Skeletal muscle cell (primary cell): ENCODE data around the gene COL6A1.

ENCODE experiments used
- DNase-seq: peaks from one replicate; pipeline ENCODE4 v3.0.0-alpha.2; 2010; ENCODE audit warnings: low read depth
- H3K4me3 ChIP-seq: 2 replicates; pipeline ENCODE4 v1.5.1; 2011; ENCODE audit warnings: low read depth, mild to moderate bottlenecking, control low read depth, low read length, moderate library complexity

COL6A1 gene

GRCh38 chr21:46017148-46017547 is 35.6 kb downstream of the COL6A1 start:
- H3K4me3 ChIP-seq = no peak overlapping the region
- no peak for DNase-seq

- no peak overlapping the region for H3K4me3 ChIP-seq
- no peak for DNase-seq
These were observed 36.1 kb downstream of the COL6A1 start for GRCh38 chr21:46017695-46018094.

GRCh38 chr21:46018615-46019014 is 37.0 kb downstream of the COL6A1 start:
- DNase-seq = no peak
- H3K4me3 ChIP-seq = no peak overlapping the region

GRCh38 chr21:46020581-46020980 is 39.0 kb downstream of the COL6A1 start:
- no peak overlapping the region for H3K4me3 ChIP-seq
- no peak for DNase-seq

GRCh38 chr21:46021398-46021797 is 39.8 kb downstream of the COL6A1 start:
- no peak overlapping the region for H3K4me3 ChIP-seq
- no peak for DNase-seq

GRCh38 chr21:46021978-46022544 is 40.5 kb downstream of the COL6A1 start:
- no peak for DNase-seq
- no peak overlapping the region for H3K4me3 ChIP-seq

- DNase-seq = no peak
- H3K4me3 ChIP-seq = no peak overlapping the region
These were observed 41.3 kb downstream of the COL6A1 start for GRCh38 chr21:46022551-46023525.

- no peak for DNase-seq
- H3K4me3 ChIP-seq = no peak overlapping the region
These were observed 42.0 kb downstream of the COL6A1 start for GRCh38 chr21:46023555-46023954.

GRCh38 chr21:46024141-46024540 is 42.6 kb downstream of the COL6A1 start:
- no peak overlapping the region for H3K4me3 ChIP-seq
- DNase-seq = no peak

GRCh38 chr21:46025113-46025770 is 43.7 kb downstream of the COL6A1 start:
- DNase-seq = peak; percentile 72
- H3K4me3 ChIP-seq = no peak overlapping the region

GRCh38 chr21:46027851-46028493 is 46.4 kb downstream of the COL6A1 start:
- no peak for DNase-seq
- H3K4me3 ChIP-seq = no peak overlapping the region

GRCh38 chr21:46028573-46029091 is 47.1 kb downstream of the COL6A1 start:
- DNase-seq = no peak
- no peak overlapping the region for H3K4me3 ChIP-seq

- H3K4me3 ChIP-seq = no peak overlapping the region
- DNase-seq = no peak
These were observed 47.8 kb downstream of the COL6A1 start for GRCh38 chr21:46029186-46029924.

- no peak overlapping the region for H3K4me3 ChIP-seq
- DNase-seq = no peak
These were observed 49.9 kb downstream of the COL6A1 start for GRCh38 chr21:46031484-46031883.

- DNase-seq = no peak
- no peak overlapping the region for H3K4me3 ChIP-seq
These were observed 50.5 kb downstream of the COL6A1 start for GRCh38 chr21:46032100-46032499.

GRCh38 chr21:46033410-46034400 is 52.1 kb downstream of the COL6A1 start:
- no peak for DNase-seq
- H3K4me3 ChIP-seq = no peak overlapping the region

GRCh38 chr21:46035809-46036695 is 54.5 kb downstream of the COL6A1 start:
- DNase-seq = peak; percentile 70
- no peak overlapping the region for H3K4me3 ChIP-seq
